HAP-1 (cell line): Measurements from ENCODE around the gene GSTO2.

ENCODE experiments used
- DNase-seq, 2 experiments: peaks; one replicate each; pipeline ENCODE4 v3.0.0-alpha.2; 2016 to 2020; ENCODE audit warnings: low spot score in 2 of 2
- H3K27me3 ChIP-seq: fragments of 250-450 bp; sonication (Bioruptor Pico); 2 replicates; pipeline ENCODE4 v1.5.1; 2020; ENCODE audit warnings: low read depth, mild to moderate bottlenecking, moderate library complexity
- H3K36me3 ChIP-seq: fragments of 250-450 bp; sonication (Bioruptor Pico); replicated peaks from 2 replicates; pipeline ENCODE4 v1.5.1; 2020; ENCODE audit warnings: mild to moderate bottlenecking
- H3K4me1 ChIP-seq: fragments of 250-450 bp; sonication (Bioruptor Pico); 2 replicates; pipeline ENCODE4 v1.5.1; 2020; ENCODE audit warnings: mild to moderate bottlenecking
- H3K4me3 ChIP-seq: fragments of 250-450 bp; sonication (Bioruptor Pico); 2 replicates; pipeline ENCODE4 v1.5.1; 2020; ENCODE audit warnings: mild to moderate bottlenecking, moderate library complexity
- H3K9me3 ChIP-seq: fragments of 250-450 bp; sonication (Bioruptor Pico); 2 replicates; pipeline ENCODE4 v1.5.1; 2020; ENCODE audit warnings: mild to moderate bottlenecking, moderate library complexity
- in situ Hi-C: fragments of 300-500 bp; cut with MboI; formaldehyde crosslinking; loops from 3 replicates; pipeline ENCODE4 v1.14.3; 2020; ENCODE audit warnings: low sequenced_read_pairs, inconsistent platforms, mixed read lengths

Gene GSTO2

DNA sequence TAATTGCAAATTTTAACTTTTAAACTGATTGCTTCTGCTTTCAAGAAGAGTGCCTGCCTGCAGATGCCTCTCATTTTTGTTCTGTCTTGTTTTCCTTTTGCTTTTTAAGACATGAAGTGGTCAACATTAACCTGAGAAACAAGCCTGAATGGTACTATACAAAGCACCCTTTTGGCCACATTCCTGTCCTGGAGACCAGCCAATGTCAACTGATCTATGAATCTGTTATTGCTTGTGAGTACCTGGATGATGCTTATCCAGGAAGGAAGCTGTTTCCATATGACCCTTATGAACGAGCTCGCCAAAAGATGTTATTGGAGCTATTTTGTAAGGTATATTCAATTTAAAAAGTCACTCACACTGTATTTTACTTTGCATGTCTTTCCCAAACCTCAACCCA lies 8.8 kb downstream of the GSTO2 start:
- Histone ChIP-seq H3K4me3 (no peak overlapping the region), H3K27me3 (no peaks in the 10 kb centered on the region), H3K4me1 (no peaks in the 10 kb centered on the region; the same call in 1 of the 2 replicates), H3K36me3 (no peaks in the 10 kb centered on the region), H3K9me3 (no peaks in the 10 kb centered on the region)
- no peak for DNase-seq
- in situ Hi-C loops, result no loop called here

DNA sequence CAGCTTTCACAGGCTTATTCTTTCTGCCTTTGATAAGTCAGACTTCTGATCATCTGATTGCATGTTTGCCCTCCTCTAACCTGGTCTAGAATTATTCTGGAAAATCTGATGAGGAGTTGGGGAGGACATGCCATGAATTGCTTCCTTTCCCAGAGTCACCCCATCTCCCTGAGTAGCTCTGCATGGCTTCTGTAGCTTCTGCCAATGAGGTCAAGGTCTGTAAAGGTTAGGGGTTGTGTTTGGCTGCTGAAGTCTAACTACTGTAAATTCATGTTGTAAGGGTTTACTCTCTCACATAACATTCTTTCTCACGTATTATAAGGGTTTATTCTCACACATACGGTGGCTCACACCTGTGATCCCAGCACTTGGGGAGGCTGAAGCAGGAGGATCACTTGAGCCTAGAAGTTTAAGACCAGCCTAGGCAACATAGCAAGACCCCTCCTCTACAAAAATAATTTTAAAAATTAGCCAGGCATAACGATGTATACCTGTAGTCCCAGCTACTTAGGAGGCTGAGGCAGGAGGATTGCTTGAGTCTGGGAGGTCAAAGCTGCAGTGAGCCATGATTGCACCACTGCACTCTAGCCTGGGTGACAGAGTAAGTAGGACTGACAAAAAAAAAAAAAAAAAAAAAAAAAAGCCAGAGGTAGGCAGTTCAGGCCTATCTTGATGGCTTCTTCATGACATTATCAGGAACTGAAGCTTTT lies 10.7 kb downstream of the GSTO2 start:
- Histone ChIP-seq H3K4me1 (no peaks in the 10 kb centered on the region), H3K27me3 (no peaks in the 10 kb centered on the region), H3K9me3 (no peaks in the 10 kb centered on the region), H3K36me3 (no peaks in the 10 kb centered on the region), H3K4me3 (no peak overlapping the region)
- no peak for DNase-seq
- in situ Hi-C loops, result no loop called here

DNA sequence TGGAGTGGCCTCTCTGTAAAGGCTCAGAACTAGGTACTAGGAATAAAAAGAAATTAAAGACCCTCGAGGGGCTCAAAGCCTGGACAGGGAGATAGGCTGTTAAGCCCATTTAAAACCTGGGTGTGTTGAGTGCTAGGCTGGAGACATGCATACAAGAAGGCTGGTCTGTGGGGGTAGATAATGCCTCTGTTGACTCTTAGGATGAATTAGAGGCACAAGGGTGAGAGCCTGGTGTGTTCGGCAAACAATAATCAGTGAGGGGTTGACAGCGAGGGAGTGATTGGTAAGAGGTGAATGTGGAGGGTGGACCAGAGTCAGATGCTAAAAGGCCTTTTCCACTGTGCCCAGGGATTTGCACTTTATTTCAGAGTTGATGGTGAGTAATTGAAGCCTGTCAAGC lies 12.7 kb downstream of the GSTO2 start:
- Histone ChIP-seq H3K36me3 (no peaks in the 10 kb centered on the region), H3K4me3 (no peak overlapping the region), H3K27me3 (peaks cover 7% of the 10 kb centered on the region; the same call in 1 of the 2 replicates), H3K4me1 (no peaks in the 10 kb centered on the region), H3K9me3 (no peaks in the 10 kb centered on the region)
- in situ Hi-C loops, result no loop called here
- no peak for DNase-seq

DNA sequence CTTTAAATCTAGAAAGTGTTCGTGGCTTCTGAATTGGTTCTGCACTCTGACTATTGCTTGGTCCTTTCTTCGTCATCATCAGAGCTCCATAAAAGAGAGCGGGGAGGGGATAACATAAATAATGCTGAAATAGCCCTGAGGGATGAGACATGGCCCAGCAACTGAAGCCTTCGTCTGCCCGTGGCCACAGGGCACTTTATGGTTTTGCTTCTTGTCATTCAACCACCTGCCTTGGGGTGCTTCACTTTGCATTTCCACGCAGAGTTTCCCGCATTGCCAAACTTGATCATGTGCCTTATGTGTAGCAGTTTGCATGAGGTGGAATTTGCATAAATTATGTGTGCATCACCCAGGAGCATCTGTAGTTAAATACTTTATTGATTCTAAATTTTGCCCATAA lies 15.9 kb downstream of the GSTO2 start:
- Histone ChIP-seq H3K4me3 (no peak overlapping the region), H3K9me3 (no peaks in the 10 kb centered on the region), H3K4me1 (no peaks in the 10 kb centered on the region), H3K36me3 (no peaks in the 10 kb centered on the region), H3K27me3 (peaks cover 16% of the 10 kb centered on the region; the same call in 1 of the 2 replicates)
- in situ Hi-C loops, result no loop called here
- DNase-seq, result no peak

DNA sequence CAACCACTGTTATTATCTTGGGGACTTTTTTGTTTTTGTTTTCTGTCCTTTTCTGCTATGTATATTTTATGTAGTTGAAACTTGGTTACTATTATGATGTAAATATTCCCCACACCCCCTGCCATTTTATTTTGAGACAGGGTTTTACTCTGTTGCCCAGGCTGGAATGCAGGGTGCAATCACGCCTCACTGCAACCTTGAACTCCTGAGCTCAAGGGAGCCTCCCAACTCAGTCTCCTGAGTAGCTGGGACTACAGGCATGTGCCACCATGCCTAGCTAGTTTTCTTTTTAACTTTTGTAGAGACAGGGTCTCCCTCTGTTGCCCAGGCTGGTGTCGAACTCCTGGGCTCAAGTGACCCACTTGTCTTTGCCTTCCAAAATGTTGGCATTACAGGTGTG lies 18.0 kb downstream of the GSTO2 start:
- Histone ChIP-seq H3K27me3 (peaks cover 16% of the 10 kb centered on the region; the same call in 1 of the 2 replicates), H3K9me3 (no peaks in the 10 kb centered on the region), H3K36me3 (no peaks in the 10 kb centered on the region), H3K4me1 (peaks cover 4% of the 10 kb centered on the region), H3K4me3 (no peak overlapping the region)
- in situ Hi-C loops, result no loop called here
- DNase-seq, result no peak

DNA sequence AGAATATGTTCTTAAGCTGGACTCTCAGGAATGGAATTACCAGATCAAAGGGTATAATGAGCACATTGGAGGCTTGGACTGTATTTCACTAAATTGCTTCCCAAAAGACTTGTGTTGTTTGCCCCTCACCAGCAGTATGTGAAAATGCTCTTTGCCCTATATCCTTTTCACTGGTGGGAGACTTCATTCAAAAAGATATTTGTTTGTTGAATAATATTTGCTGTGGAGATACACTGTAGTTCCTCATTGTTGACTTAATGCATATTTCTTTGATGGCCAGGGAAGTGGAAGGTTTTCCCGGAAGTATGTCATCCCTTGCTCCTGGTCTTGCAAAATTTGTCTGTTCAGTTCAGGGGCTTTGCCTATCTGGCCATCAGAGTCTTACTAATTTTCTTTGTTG lies 19.4 kb downstream of the GSTO2 start:
- Histone ChIP-seq H3K9me3 (no peaks in the 10 kb centered on the region), H3K4me1 (peaks cover 5% of the 10 kb centered on the region), H3K4me3 (no peak overlapping the region), H3K27me3 (peaks cover 16% of the 10 kb centered on the region; the same call in 1 of the 2 replicates), H3K36me3 (no peaks in the 10 kb centered on the region)
- in situ Hi-C loops, result no loop called here
- no peak for DNase-seq

DNA sequence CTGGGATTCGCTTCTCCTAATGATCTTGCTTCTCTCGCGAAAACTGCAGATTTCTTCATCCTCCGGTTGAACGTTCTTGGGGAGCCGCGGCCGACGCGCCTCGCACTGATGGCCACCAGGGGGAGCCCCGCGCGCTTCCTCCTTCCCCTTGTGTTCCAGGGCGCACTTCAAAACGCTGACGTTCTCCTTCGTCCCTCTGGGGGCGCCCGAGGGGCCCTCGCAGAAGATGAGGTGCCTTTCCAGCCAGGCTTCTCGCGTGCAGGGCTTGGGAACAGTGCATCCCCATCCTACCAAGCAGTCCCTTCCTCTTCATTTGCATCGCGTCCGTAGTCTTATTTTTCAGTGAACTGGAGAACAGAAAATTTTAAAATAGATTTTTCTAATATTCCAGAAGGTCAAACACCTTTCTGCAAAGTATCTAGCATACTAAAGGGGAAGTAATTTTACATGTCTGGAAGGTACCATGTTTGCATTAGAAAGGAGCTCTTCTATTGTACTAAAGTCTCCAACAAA lies 22.5 kb downstream of the GSTO2 start:
- DNase-seq, result peak; percentile 78 to 91
- Histone ChIP-seq H3K36me3 (no peaks in the 10 kb centered on the region), H3K27me3 (peaks cover 20% of the 10 kb centered on the region), H3K4me1 (peaks cover 5% of the 10 kb centered on the region), H3K9me3 (no peaks in the 10 kb centered on the region), H3K4me3 (no peak overlapping the region)
- in situ Hi-C loops, result no loop called here

DNA sequence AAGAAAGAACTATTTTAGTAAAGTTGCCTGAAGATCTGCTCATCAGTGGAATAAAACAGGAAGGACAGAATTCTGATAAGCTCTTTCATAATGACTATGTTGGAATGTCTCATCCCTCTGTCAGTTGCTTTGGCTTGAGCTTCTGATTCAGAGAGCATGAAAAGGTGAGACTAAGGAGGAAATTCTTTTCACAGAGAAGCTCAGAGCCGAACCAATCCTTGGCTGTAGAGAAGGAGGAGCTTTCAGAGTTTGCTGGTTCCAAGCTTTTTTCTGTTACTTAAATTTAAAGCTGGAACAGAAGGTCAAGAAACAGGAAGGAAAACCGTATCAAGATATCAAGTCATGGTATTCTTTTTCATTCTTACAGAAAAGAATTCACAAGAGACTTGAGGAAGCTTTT lies 24.0 kb downstream of the GSTO2 start:
- in situ Hi-C loops, result no loop called here
- Histone ChIP-seq H3K27me3 (peaks cover 21% of the 10 kb centered on the region), H3K36me3 (no peaks in the 10 kb centered on the region), H3K4me3 (no peak overlapping the region), H3K4me1 (peaks cover 5% of the 10 kb centered on the region), H3K9me3 (no peaks in the 10 kb centered on the region)
- no peak for DNase-seq

DNA sequence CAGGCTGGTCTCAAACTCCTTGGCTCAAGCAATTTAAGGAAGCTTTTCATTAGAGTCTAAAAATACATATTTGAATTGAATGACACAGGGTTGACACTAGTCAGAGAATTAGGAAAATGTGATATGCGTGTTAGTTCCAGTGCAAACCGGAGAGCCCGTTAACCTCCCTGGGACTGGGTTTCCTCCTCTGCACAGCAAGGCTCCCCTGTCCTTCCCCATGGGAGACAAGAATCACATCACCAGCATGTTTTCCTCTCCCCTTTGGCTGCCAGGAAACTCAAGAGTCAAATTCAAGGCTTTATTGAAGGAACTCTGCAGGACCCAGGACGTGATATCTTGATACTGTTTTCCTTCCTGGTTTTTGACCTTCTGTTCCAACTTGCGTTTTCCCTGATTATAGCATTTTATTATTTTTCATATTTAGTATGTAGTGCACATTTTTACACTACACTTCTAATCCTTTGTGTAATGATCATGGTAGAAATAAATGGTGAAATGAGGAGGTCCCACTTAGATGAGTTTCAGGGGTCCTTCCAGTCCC lies 24.9 kb downstream of the GSTO2 start:
- Histone ChIP-seq H3K4me3 (no peak overlapping the region), H3K4me1 (peaks cover 5% of the 10 kb centered on the region), H3K27me3 (peaks cover 25% of the 10 kb centered on the region), H3K36me3 (no peaks in the 10 kb centered on the region), H3K9me3 (no peaks in the 10 kb centered on the region)
- no peak for DNase-seq
- in situ Hi-C loops, result no loop called here

DNA sequence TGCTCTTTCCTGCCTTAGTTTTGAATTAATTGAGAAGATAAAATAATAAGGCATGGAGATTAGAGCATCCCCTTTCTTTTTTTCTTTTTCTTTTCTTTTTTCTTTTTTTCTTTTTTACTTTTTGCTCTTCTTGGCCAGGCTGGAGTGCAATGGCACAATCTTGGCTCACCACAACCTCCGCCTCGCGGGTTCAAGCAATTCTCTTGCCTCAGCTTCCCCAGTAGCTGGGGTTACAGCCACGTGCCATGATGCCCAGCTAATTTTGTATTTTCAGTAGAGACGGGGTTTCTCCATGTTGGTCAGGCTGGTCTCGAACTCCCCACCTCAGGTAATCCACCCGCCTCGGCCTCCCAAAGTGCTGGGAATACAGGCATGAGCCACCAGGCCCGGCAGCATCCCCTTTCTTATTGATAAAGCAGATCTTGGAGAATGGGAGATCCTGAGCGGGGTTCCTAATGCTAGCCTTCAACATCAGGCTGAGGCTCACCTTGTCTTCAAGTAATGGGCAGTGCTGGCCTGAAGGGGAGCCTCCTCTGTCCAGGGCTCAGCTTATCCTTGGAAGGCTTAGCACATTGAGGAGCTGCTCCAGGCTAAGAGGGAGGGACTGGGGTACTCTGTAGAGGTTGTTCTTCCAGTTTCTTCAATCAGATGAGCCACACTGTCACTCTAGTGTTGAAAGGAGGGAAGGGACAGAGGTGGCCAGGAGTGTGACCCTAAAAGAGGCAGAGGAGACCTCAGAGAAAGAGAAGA lies 27.9 kb downstream of the GSTO2 start:
- Histone ChIP-seq H3K36me3 (no peaks in the 10 kb centered on the region), H3K9me3 (no peaks in the 10 kb centered on the region), H3K27me3 (peaks cover 27% of the 10 kb centered on the region), H3K4me1 (peaks cover 1% of the 10 kb centered on the region), H3K4me3 (no peak overlapping the region)
- no peak for DNase-seq
- in situ Hi-C loops, result no loop called here

DNA sequence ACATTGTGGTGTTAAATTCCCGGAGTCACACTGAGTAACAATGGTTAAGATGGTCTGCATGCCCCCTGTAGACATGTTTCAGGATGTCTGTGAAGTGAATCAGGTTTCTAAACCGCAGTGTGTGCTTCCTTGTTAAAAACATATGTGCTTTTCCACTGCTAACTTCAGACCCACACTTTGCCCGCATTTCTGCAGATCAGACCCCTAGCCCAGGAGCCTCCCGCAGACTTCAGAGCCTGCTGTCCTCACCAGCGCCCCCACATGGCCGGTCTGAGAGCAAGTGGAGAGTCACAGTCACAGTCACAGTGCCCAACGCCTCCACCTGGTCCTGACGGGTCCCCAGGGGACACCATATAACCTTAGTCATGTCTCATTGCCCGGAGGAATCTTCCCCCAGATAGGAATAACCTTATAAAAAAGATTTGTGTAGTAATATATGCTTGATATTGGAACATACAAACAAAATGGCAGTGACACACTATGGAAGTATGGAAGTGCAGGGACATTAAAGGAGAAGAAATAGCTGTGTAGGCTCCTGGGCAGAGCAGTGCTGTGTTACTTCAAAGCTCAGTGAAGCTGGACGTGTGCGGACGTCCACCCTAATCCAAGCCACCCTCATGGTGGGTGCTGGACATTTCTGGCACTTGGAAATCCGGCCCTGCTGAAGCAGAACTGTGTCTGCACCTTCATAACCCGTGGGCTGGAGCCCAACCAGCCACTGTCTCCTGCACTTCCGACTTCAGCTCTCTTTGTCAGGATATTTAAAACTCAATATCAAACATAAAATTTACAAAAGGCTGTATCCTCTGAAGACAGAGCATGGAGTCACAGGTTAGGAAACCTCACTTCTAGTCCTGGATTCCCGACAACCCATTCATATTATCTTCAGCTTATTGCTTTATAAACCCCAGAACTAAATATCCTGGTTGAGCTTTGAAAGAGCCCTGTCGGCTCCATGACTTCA lies 29.0 kb downstream of the GSTO2 start:
- no peaks in the 10 kb centered on the region for H3K36me3 ChIP-seq
- peak; percentile 3 to 71 for DNase-seq
- H3K4me1 ChIP-seq, result no peaks in the 10 kb centered on the region
- no peak overlapping the region for H3K4me3 ChIP-seq
- in situ Hi-C loops, result no loop called here
- H3K27me3 ChIP-seq, result peaks cover 27% of the 10 kb centered on the region
- H3K9me3 ChIP-seq, result no peaks in the 10 kb centered on the region

DNA sequence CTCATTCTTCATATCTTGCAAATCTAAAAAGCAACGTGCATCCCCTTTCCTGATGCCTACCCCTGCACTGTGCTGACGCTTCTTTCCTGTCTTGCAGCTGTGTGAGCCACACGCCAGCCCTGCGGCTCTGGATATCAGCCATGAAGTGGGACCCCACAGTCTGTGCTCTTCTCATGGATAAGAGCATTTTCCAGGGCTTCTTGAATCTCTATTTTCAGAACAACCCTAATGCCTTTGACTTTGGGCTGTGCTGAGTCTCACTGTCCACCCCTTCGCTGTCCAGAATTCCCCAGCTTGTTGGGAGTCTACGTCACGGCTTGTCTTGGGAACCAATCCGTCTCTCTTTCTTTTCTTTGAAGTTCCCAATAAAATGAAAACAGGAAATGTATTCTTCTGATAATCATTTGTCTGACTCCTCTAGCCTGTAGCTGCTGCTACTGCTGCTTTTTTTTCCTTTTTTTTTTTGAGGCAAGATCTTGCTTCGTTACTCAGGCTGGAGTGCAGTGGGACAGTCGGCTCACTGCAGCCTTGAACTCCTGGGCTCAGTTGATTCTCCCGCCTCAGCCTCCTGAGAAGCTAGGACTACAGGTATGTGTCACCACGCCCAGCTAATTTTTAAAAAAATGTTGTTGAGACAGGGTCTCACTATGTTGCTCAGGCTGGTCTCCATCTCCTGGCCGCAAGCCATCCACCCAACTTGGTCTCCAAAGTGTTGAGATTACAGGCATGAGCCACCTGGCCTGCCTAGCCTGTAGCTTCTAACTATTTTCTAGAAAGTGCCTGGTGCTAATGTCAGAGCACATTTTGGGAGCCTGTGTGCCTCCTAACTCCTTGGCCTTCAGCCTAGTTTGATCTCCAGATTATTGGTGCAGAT lies 30.3 kb downstream of the GSTO2 start:
- in situ Hi-C loops, result no loop called here
- no peak for DNase-seq
- peaks cover 27% of the 10 kb centered on the region for H3K27me3 ChIP-seq
- no peaks in the 10 kb centered on the region for H3K36me3 ChIP-seq
- H3K9me3 ChIP-seq, result peaks cover 4% of the 10 kb centered on the region; the same call in 1 of the 2 replicates
- H3K4me3 ChIP-seq, result no peak overlapping the region
- no peaks in the 10 kb centered on the region for H3K4me1 ChIP-seq
